Ammon's horn (tissue), 1 donor: ENCODE results near the gene CDK5RAP3.
"Not testable (repeated sequence)": the region's sequence is repeated elsewhere in the genome, so short reads cannot be mapped to it uniquely, and the experiment has no call there.

Experiments used
- DNase-seq: peaks from one replicate; pipeline ENCODE4 v3.0.0-alpha.2; 2016; ENCODE audit warnings: low spot score

Gene CDK5RAP3

DNA sequence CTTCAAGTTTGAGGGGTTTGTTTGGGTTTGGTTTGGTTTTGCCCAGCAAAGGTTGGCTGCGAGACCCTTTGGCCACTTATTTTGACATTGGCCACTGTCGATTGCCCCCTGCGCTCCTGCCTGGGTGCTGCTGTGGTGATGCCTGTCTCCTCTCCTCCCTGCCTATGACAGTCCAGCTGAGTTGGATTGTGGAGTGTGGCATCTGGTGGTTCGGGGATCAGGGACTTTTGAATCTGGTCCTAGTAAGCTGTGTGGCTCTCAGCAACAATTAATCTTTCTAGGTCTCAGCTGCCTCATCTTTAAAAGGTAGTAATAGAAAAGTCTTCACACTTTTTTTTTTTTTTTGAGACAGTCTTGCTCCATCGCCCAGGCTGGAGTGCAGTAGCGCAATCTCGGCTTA, 27.1 kb downstream of the CDK5RAP3 start:
- DNase-seq, result no peak

DNA sequence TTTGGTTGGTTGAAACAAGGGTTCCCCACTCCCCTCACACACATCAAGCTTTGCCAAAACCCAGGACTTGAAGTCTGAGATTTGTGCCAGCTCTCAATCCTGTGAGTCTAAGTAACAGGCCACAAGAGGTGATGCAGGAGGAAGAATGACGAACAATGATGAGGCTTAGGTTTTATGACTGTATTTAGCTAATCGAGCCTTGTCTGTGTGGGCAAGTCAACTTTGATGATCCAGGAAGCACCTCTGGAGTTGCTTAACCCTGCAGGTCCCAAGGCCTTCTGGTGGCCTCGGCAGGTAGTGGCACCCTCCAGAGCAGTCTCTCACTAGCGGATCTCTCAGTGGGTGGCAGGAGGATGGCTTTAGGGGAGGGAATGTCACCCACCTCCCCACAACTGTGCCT, 28.7 kb downstream of the CDK5RAP3 start:
- DNase-seq, result no peak

DNA sequence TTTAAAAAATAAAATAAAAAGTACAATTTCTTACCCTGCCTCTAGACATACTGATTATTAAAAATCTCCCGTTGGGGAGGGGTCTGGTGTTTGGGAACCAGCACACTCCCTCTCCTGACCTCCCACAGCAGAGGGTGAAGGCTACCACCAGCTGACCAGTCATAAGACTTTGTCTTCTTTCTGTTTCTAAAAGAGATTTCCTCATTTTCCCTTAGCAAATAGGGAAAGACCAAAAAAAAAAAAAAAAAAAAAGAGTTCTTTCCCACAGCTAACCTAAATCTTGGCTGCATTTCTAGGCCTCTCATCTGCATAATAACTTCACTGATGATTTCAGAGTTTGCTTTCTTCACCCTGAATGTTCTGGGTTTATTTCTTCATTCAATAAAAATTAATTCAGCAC, 30.3 kb downstream of the CDK5RAP3 start:
- no peak for DNase-seq

DNA sequence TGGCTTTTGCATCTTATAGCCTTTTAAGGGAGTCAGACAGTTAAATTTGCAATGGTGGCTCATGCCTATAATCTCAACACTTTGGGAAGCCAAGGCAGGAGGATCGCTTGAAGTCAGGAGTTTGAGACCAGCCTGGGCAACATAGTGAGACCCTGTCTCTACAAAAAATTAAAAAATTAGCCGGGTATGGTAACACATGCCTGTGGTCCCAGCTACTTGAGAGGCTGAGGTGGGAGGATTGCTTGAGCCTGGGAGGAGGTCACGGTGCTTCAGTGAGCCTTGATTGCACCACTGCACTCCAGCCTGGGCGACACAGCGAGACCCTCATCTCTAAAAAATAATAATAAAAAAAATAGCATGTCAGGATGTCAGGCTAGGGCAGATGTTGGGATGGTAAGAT, 30.7 kb downstream of the CDK5RAP3 start:
- not testable (repeated sequence) for DNase-seq

DNA sequence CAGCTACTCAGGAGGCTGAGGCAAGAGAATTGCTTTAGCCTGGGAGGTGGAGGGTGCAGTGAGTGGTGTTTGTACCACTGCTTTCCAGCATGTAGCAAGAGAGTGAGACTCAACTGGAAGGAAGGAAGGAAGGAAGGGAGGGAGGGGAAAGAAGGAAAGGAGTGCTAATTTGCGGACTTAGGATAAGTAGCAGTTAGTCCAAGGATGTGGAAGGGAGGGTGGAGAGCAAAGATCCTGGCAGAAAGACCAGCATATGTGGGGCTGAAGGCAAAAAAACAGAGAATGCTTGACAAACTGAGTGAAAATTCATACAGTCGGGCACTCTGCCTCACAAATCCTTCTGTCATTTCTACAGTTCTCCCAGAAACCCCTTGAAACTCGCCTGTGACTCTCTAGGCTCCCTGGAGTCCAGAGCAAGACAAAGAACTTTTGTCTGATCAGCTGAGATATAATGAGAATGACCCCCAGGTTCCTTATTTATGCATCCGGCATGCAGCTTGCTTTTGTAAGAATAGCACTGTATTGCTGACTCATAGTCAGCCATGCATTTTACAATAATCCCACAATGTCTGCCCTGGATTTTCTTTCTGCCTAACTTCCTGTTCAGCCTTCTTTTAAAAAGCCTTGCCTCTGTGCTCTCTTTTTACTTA, 31.5 kb downstream of the CDK5RAP3 start:
- DNase-seq, result no peak

DNA sequence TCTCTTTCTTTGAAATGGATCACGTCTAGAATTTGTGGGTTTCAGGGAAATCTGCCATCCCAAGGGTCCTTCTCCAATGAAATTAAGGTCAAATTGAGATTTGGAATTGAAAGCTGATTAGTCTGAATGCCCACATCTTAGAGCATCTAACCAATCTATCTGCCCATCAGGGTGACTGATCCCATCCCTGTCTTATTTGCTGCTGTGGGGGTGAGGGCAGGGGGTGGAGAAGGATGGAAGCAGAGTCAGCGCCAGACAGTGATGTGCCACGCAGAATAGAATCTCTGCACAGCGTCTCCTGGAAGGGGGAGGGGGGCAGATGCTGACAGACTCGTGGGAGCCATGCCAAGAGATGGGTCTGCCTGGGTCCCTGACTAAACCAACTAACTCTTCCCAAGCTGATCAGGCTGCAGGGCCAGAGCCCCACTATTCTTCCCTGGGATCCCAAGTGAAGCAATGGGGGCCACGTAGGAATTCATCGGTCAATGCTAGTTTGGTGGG, 32.1 kb downstream of the CDK5RAP3 start:
- no peak for DNase-seq

DNA sequence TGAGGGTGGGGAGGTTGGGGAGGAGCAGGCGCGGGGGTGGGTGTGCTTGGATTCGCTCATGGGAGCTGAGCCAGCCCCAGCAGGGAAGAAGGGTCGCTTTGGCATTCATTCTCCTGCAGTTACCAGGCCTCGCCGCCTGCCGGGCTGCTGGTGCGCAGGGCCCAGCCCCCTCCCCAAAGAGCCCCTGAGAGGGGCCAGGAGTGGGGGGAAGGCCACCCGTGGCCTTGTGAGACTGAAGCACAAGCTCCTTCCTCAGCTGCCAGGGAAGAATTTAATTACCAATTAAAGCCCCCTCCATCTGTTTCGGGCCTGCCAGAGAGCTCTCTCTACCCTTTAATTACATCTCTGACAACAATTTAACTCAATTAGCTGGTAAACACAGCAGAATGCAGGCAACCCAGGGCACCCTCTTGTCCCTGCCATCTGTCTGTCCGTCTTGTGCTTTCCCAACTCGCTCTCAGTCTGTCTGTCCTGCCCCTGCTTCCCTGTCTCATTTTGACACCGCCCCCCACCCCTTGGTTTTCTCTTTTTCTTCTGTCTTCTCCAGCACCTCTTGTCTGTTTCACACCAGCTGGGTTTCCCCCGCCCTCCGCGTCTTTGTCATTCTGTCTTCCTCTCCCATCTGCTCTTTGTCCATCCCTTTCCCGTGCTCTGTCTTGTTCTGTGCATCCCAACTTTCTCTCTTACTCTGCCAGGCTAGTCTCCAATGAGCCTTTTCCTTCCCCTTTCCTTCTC, 32.7 kb downstream of the CDK5RAP3 start:
- DNase-seq, result no peak

DNA sequence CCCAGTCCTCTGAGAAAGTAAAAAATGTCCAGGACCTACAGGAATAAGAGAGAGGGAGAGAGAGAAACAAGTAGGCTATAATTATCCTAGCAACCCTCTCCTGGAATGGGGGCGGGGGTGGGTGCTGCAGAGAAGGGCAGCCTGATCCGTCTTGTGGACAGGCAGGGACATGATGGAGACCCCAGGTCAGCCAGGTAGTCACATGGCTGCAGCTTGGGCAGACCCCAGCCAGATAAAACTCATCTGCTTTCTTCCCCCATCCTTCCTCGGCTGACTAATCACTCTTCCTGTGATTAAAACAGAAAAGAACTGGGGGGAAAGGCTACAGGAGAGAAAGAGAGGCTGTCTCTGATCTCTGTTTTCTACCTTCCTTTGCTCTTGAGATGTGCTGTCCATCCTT, 34.1 kb downstream of the CDK5RAP3 start:
- DNase-seq, result no peak

DNA sequence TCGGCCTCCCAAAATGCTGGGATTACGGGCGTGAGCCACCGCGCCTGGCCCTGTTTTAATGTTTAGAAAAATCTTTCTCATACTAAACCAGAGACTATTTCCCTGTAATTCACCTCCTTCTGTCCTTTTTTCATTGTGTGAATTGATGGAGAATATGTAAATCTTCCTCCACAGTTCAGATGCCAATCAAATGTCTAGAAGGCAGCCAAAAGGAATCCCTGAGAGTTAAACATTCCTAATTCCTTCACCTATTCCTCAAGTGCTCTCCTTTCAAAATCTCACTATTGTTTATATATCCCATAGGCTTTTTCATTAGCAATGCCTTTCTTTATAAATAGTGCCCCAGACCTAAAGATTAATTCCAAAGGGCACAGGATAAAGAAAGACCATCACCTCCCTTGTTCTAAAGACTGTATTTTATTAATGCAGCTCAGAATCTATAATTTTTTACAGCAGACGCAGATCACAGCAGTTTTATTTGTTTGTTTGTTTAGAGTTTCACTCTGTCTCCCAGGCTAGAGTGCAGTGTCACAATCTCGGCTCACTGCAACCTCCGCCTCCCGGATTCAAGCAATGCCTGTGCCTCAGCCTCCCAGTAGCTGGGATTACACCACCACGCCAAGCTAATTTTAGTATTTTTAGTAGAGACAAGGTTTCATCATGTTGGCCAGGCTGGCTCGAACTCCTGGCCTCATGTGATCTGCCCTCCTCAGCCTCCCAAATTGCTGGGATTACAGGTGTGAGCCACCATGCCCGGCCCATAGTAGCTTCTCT, 36.2 kb downstream of the CDK5RAP3 start:
- no peak for DNase-seq

DNA sequence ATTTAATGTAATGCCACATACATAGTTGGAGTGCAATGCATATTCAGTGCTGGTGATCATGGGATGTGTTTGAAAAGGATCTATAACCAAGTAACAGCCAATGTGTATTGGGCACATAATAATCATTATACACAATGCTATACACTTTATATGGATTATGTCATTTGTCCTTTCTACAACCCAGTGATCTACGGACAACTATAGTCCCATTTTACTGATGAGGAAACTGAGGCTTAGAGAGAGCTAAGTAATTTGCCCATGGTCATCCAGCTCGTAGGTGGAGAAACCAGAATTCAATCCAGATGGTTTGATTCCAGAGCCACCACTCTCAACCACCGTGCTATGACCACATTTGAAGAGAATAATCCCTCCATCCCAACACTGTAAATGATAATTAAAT, 39.3 kb downstream of the CDK5RAP3 start:
- DNase-seq, result no peak

DNA sequence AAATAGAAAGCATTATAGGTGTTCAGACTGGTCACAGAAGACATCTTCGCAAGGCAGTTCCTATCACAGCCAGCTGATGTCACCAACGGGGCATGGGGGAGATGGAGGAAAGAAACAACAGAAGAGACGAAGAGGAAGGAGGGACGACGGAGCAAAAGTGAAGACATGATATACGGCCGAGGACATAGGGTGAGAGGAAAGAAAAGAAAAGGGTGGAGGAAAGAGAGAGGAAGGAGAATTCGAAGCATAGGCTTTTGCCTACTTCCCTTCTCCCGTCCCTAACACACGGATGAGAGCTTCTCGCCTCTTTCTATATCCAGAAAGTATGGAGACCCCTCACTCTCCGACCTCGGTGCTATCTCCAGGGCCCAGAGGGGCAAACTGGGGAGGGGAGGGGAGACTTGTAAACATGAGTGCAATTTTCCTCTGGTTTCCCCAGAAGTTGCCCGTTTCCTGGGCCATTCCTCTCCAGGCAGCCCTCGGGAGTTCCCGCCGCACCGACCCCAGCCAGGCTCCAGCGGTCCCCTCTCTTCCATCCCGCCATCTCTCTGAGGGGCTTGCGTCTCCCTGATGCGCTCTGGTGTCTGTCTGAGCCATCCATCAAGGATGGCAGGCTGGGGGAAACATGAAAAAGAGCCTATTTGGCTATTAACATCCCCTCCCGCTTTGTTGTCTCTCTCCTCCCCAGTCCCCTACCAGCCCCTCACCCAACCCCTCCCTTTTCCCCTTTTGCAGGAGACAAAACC, 40.7 kb downstream of the CDK5RAP3 start:
- no peak for DNase-seq

DNA sequence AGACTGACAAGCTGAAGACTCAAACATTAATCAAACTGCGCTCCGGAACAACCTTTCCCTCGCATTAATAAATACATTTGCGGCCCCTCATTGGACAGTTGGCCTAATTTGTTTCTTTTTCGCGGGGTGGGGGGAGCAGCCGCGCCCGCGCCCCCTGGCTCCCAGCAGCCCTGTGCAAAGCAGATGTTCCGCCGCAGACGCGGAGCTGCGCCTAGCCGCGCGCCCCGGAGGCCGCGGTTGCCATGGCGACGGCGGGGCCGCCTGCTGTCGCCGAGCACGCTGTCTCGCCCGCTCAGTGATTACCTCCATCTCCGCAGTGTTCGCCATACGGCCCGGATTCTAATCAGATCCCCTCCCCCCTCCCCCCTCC, 41.2 kb downstream of the CDK5RAP3 start:
- DNase-seq, result peak; percentile 65

DNA sequence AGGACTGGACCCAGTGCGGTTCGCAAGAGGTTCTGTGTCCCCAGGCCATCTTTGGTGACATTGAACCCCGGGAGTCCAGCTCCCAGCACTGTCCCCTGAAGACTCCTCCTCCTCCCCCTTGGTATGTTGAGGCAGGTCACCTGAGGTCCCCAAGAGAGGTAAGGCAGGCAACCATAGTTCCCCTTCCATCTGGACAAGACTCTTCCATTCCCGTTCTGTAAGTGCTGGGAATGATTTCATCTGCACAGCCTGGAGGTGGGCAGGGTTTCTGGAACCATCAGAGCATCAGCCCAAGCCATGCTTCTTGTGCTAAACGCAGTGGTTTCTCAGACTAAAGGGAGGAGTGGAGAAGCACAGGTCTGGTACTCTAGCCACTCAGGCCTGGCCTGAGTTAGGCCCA, 41.7 kb downstream of the CDK5RAP3 start:
- DNase-seq, result no peak

DNA sequence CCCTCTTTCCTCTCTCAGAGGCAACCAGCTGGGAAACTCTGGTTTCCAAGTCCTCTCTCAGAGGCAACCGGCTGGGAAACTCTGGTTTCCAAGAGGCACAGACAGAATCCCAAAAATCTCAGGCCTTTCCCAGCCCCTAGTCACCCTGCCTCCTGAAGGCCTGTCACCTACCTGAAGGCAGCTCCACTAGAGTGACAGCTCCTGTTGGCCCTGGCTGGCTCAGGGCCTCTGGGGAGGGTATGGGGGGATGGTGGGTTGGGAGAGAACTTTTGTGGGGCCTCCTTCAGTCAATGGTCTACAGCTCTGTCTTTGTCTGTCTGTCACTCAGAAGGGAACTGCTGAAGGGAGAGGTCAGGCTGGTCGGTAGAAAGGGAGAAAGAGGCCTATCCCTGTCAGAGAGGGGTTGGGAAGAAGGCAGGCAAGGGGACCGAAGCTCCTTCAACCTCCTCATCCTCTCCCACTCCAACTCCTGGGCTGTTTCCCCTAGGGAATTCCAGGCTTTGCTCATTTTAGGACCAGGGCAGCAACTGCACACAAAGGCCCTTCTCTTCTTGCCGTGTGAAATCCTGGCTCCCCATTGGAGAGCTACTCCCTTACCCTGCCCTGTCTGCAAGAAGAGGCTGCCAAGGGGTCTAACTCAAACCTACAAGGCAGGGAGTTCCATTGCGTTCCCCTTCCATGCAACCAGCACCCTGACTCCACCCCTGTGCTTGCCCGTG, 43.1 kb downstream of the CDK5RAP3 start:
- no peak for DNase-seq

DNA sequence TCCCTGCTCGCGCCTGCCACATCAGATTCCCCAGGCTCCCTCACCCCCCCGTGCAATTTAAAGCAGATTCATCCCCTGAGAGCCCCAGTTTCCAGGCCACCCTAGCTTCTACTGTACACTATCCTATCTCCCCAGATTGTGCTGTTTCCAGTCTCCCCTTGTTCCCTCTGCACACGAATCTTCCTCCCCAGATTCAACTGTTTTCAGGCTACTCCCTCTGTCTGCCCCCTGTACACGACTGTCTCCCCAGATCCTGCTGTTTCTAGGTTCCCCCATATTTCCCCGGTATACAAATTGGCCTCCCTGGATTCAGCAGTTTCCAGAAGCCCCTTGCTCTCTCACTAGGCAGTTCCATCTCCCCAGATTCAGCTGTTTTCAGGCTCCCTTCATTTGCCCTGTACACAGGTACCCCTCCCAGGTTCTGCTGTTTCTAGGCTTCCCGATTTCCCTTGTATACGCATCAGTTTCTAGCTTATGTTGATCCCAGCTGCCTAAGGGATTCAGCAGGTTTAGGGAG, 43.7 kb downstream of the CDK5RAP3 start:
- DNase-seq, result no peak

DNA sequence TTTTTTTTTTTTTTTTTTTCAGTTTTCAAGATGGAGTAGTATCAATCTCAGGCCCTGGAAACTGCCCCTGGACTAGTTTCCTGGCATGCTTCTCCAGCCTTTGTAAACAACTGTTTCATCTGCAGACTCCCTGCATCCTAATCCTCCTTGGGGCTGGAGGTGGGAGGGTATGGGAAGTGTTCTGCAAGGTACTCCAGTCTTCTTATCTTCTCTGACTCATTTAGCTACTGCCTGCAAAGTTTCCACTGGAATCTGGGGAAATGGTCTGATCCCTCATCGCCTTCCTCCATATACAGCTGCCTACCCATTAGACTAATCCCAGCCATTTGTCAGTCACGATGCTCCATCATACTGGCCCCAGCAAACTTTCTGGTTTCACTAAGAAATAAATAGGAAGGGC, 45.2 kb downstream of the CDK5RAP3 start:
- no peak for DNase-seq

DNA sequence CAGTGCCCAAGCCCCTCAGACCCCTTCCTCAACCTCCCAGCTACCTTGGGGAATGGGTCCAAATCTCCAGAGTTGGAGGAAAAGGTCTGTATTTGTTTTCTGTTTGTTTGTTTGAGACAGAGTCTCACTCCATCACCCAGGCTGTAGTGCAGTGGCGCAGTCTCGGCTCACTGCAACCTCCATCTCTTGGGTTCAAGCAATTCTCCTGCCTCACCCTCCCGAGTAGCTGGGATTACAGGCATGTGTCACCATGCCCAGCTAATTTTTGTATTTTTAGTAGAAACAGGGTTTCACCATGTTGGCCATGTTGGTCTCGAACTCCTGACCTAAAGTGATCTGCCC, 46.9 kb downstream of the CDK5RAP3 start:
- not testable (repeated sequence) for DNase-seq

DNA sequence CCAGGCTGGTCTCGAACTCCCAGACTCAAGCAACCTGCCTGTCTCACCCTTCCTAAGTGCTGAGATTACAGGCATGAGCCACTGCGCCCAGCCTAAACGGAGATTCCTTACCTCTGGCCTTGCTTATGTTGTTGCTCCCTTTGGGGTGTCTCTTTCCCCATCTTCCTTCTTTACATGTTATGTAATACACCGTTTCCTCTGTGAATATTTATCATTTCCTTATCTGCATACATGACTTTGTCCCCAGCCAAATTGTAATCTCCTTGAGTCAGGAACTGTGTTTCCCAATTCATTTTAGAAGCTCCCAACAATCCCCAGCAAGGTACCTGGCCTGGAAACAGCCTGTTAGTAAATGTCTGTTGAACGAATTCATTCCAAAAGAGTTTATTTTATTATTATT, 51.0 kb downstream of the CDK5RAP3 start:
- no peak for DNase-seq

DNA sequence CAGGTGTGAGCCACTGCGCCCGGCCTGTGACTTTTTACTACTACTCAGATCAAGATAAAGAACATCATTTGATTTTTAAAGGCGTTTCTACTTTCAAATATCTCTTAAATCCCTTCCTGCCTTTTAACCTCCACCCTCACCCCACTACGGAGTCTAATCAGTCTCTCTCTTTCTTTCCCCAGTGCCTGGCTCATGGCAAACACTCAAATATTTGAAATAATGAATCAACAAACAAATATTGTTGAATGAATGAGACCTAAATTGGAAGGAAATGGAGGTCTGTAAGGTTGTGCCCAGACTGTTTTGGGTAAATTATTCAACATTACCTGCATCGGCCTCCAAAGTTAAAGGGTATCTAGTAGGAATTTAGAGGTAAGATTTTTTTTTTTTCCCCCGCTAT, 52.0 kb downstream of the CDK5RAP3 start:
- DNase-seq, result no peak

DNA sequence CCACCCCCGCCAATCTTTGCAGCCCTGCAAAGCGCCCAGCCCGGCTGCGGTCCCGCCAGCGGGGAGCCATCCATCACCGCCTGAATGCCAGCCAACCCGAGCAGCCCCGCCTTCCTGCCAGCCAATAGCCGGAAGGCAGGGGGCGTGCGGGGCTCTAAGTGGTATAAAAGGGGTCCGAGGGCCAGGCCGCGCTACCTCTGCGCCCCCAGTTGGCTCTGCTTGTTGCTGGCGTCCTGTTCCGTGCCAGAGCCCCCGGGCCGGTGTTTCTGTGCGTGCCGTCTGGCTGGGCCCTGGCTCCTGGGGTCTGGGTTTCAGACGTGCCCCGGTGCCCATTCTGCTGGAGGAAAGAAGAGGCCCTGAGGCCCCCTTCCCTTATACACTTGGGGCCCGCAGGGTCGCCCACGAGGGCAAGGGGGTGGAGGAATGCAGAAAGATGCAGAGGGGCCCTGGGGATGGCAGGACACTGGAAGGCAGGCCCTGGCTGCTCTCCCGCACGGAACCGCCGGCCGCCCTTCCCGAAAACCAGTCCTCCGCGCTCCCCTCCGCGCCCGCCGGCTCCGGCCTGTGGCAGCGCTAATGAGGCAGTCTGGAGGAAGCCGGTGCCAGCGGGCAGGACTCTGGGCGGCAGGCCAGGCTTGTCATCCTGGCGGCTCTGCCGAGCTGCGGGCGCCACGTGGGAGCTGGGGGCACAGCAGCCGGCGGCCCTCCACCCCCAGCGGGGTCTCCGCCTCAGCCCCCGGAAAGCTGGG, 52.7 kb downstream of the CDK5RAP3 start:
- DNase-seq, result peak; percentile 92
